MM.1S (cell line): ENCODE results near the gene XRCC6.

Experiments used
- CTCF ChIP-seq: fragments of 300-600 bp; sonication (generic); IDR thresholded peaks from 2 replicates; pipeline ENCODE4 v1.5.1; 2016; ENCODE audit warnings: antibody characterized with exemption, low read length, mixed read lengths
- EZH2 ChIP-seq: fragments of 300-600 bp; sonication (generic); optimal IDR thresholded peaks from 2 replicates; pipeline ENCODE3; 2017; ENCODE audit warnings: low read depth, mild to moderate bottlenecking, antibody characterized with exemption, low read length, mixed read lengths

GRCh38 chr22:41700108-41700364, 78.9 kb downstream of the XRCC6 start:
- TF ChIP-seq CTCF (no peak), EZH2 (no peak)
